Natural killer cell treated with Interleukin-12 subunit alpha and Interleukin-12 subunit beta and Interleukin-15 and Interleukin-18, amount 100 ng/mL, for 72 hours (primary cell): Measurements from ENCODE around the gene ATP13A3. TPM values are rescaled to one million over a fixed set of nuclear protein-coding genes. Genes with fewer than 3 reads are reported as not detected.
"Not testable (repeated sequence)": the region's sequence is repeated elsewhere in the genome, so short reads cannot be mapped to it uniquely, and the experiment has no call there.

Source experiments
- ATAC-seq, 2 donors: fragments of 150-1000 bp; cut with Tn5 transposase in 1 of 2; sonication (Bioruptor Pico), chemical (Tn5 transposase) in 1 of 2; 2 replicates each; pipeline ENCODE4 v1.10.0; 2021
- DNase-seq: peaks from one replicate; pipeline ENCODE4 v3.0.0; 2022; ENCODE audit warnings: low spot score
- H3K27ac Mint-ChIP-seq, 2 donors: 1 replicate in 1 of 2; 2 replicates in 1 of 2; pipeline ENCODE4 v1.8.0; 2022; ENCODE audit warnings: mixed read lengths in 2 of 2, mild to moderate bottlenecking in 1 of 2, moderate library complexity in 1 of 2
- H3K27me3 Mint-ChIP-seq, 2 donors: 1 replicate in 1 of 2; 2 replicates in 1 of 2; pipeline ENCODE4 v1.8.0; 2022; ENCODE audit warnings: mixed read lengths in 2 of 2
- H3K36me3 Mint-ChIP-seq: one replicate; pipeline ENCODE4 v1.8.0; 2022; ENCODE audit warnings: mixed read lengths
- H3K4me1 Mint-ChIP-seq, 2 donors: 1 replicate in 1 of 2; 2 replicates in 1 of 2; pipeline ENCODE4 v1.8.0; 2022; ENCODE audit warnings: low read depth in 2 of 2, mixed read lengths in 2 of 2, mild to moderate bottlenecking in 1 of 2
- H3K4me3 Mint-ChIP-seq: one replicate; pipeline ENCODE4 v1.8.0; 2022; ENCODE audit warnings: mixed read lengths
- H3K9me3 Mint-ChIP-seq: 2 replicates; pipeline ENCODE4 v1.8.0; 2022; ENCODE audit warnings: mixed read lengths
- total RNA-seq, 2 donors: library from RNA; stranded (reverse); gene quantifications; one replicate each; pipeline ENCODE4 v1.2.3, GENCODE V29; 2022

Gene ATP13A3
- total RNA-seq = 100 to 1,000 TPM in 1 of 2 donors, 10 to 100 TPM in 1; 67.6 to 157 TPM

DNA sequence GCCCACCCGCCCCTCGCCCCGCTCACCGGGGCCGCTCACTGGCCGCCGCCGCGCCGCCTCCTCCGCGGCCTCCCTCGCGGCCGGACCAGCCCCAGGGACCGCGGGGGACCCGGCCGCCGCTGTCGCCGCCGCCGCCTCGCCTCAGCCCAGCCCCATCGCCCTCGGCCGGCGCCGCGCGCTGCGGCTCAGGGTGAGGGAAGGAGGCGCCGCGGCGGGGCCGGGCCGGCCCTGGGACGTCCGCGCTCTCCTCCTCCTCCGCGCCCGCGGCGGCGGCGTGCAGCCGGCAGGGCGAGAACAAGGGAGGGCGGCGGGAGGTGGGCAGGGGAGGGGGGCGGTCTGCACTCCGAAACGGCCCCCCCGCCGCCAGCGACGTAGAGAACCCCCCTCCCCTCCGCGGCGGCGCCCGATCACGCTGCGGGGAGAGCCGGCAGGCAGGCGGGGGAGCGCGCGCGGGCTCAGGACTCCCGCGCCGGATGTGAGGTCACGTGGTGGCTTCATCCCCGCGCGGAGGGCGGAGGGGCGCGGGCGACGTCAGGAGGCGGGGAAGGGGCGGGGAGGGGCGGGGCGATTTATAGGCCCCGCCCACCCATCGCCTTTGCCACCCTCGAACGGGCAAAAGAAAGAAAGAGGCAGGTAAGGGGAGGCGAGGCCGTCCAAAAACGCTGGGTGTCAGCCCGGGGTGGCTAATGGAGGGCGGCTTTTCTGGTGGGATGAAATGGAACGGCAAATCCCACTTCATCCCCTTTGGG, at the start of gene ATP13A3:
ATP13A3 (minus strand) TSS at position 463 of the 749 bp plus-strand sequence. CDS start 24,812 bp downstream, outside the sequence.
- Mint-ChIP-seq H3K36me3 (peaks cover 9% of the 10 kb centered on the region), H3K27ac (peak within 1 kb of the TSS; percentile 69 to 91)

DNA sequence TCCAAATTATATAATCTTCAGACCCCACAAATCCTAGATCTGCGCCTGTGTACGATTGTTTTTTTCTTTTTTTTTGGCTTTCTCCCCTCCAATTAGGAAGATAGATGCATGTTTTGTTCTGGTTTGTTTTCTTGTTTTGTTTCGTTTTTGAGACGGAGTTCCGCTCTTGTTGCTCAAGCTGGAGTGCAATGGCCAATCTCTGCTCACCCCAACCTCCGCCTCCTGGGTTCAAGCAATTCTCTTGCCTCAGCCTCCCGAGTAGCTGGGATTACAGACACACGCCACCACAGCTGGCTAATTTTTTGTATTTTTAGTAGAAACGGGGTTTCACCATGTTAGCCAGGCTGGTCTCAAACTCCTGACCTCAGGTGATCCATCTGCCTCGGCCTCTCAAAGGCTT, 48.4 kb upstream of the ATP13A3 start:
- not testable (repeated sequence) for H3K27me3 Mint-ChIP-seq, H3K9me3 Mint-ChIP-seq, H3K4me3 Mint-ChIP-seq, H3K27ac Mint-ChIP-seq, H3K36me3 Mint-ChIP-seq, DNase-seq, H3K4me1 Mint-ChIP-seq, ATAC-seq

More for the DNA sequence above, at the start of gene ATP13A3:
- no peaks in the 10 kb centered on the region for H3K27me3 Mint-ChIP-seq
- ATAC-seq = peak; percentile 92 to 95
- peaks cover 40 to 59% of the 10 kb centered on the region in 2 donors for H3K4me1 Mint-ChIP-seq
- H3K4me3 Mint-ChIP-seq = peak within 1 kb of the TSS; percentile 86
- DNase-seq = peak; percentile 91
- no peaks in the 10 kb centered on the region for H3K9me3 Mint-ChIP-seq

DNA sequence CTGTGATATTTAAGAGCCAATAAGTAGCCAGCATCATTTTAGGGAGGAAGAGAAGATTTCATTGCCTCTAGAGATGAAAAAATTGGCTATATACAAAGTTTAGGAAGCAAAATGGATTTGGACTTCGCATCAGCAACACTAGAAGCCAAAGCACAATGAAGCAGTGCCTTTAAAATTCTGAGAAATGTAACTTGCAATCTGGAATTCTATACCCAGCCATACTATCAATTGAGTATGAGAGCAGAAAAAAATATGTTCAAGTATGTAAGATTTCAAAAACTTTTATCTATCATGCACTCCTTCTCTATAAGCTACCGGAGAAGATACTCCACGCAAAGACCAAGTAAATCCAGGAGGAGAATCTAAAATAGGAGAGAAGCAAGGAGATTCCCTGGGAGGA, 47.4 kb upstream of the ATP13A3 start:
- Mint-ChIP-seq H3K9me3 (no peaks in the 10 kb centered on the region), H3K4me3 (no peak overlapping the region), H3K4me1 (no peaks in the 10 kb centered on the region), H3K27ac (no peak overlapping the region), H3K36me3 (peaks cover 8% of the 10 kb centered on the region), H3K27me3 (peaks cover 0 to 2% of the 10 kb centered on the region in 2 donors)
- ATAC-seq (no peak), DNase-seq (no peak)

GRCh38 chr3:194532591-194532990, 45.8 kb upstream of the ATP13A3 start:
- H3K4me1 Mint-ChIP-seq = no peaks in the 10 kb centered on the region
- ATAC-seq = peak in 1 of 2 donors; percentile 38
- H3K36me3 Mint-ChIP-seq = peaks cover 8% of the 10 kb centered on the region

GRCh38 chr3:194527726-194528125, 40.9 kb upstream of the ATP13A3 start:
- Mint-ChIP-seq H3K4me1 (no peaks in the 10 kb centered on the region), H3K9me3 (no peaks in the 10 kb centered on the region), H3K27me3 (peaks cover 0 to 7% of the 10 kb centered on the region in 2 donors), H3K27ac (no peak overlapping the region), H3K4me3 (no peak overlapping the region), H3K36me3 (no peaks in the 10 kb centered on the region)
- ATAC-seq (no peak), DNase-seq (no peak)

More at GRCh38 chr3:194532591-194532990, 45.8 kb upstream of the ATP13A3 start:
- H3K27me3 Mint-ChIP-seq = peaks cover 0 to 5% of the 10 kb centered on the region in 2 donors
- no peak overlapping the region for H3K4me3 Mint-ChIP-seq
- no peak overlapping the region for H3K27ac Mint-ChIP-seq
- H3K9me3 Mint-ChIP-seq = no peaks in the 10 kb centered on the region
- DNase-seq = no peak

GRCh38 chr3:194526164-194526563, 39.4 kb upstream of the ATP13A3 start:
- no peaks in the 10 kb centered on the region for H3K36me3 Mint-ChIP-seq
- no peak overlapping the region for H3K27ac Mint-ChIP-seq
- ATAC-seq (no peak), DNase-seq (no peak)
- peaks cover 0 to 7% of the 10 kb centered on the region in 2 donors for H3K27me3 Mint-ChIP-seq
- H3K4me3 Mint-ChIP-seq = no peak overlapping the region
- no peaks in the 10 kb centered on the region for H3K9me3 Mint-ChIP-seq
- H3K4me1 Mint-ChIP-seq = peaks cover 0 to 1% of the 10 kb centered on the region in 2 donors

- Mint-ChIP-seq H3K27me3 (peaks cover 7% of the 10 kb centered on the region in 2 donors), H3K4me1 (peaks cover 3 to 14% of the 10 kb centered on the region in 2 donors), H3K9me3 (no peaks in the 10 kb centered on the region), H3K27ac (no peak overlapping the region), H3K36me3 (no peaks in the 10 kb centered on the region), H3K4me3 (no peak overlapping the region)
- no peak for ATAC-seq
- no peak for DNase-seq
Observed at GRCh38 chr3:194522579-194523046, 35.8 kb upstream of the ATP13A3 start.

DNA sequence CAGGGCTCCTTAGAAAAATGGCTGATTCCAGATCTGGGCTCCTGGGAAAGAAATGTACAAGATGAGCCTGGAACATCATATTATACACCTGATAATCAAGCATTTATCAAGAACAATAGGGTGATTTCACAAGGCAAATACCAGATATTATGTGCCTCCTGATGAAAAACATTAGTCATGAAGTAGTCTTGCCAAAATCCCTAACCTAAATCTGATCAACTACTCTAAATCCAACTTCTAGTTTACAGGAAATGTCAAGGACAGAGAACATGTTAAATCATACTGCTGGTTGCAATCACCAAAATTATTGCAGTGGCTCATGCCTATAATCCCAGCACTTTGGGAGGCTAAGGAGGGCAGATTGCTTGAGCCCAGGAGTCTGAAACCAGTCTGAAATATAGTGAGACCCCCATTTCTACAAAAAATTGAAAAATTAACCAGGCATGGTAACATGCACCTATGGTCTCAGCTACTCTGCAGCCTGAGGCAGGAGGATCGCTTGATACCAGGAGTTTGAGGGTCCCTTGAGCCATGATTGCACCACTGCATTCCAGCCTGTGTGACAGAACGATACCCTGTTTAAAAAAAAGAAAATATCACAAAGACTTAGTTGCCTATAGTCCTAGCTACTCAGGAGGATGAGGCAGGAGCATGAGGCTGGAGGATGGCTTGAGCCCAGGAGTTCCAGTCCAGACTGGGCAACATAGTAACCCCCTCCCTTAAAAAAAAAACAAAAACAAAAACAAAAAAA, 34.9 kb upstream of the ATP13A3 start:
- no peak overlapping the region for H3K4me3 Mint-ChIP-seq
- no peaks in the 10 kb centered on the region for H3K9me3 Mint-ChIP-seq
- no peak overlapping the region for H3K27ac Mint-ChIP-seq
- H3K27me3 Mint-ChIP-seq = peaks cover 7% of the 10 kb centered on the region in 2 donors
- peaks cover 3 to 14% of the 10 kb centered on the region in 2 donors for H3K4me1 Mint-ChIP-seq
- no peaks in the 10 kb centered on the region for H3K36me3 Mint-ChIP-seq
- ATAC-seq (no peak), DNase-seq (no peak)

DNA sequence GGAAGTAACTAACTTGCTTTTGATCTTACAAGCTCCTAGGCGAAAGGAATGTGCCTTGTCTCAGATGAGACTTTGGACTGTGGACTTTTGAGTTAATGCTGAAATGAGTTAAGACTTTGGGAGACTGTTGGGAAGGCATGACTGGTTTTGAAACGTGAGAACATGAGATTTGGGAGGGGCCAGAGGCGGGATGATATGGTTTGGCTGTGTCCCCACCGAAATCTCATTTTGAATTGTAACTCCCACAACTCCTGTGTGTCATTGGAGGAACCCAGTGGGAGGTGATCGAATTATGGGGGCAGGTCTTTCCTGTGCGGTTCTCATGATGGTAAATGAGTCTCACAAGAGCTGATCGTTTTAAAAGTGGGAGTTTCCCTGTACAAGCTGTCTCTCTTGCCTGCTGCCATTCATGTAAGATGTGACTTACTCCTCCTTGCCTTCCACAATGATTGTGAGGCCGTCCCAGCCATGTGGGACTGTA, 33.9 kb upstream of the ATP13A3 start:
- peak in 1 of 2 donors; percentile 92 for ATAC-seq
- H3K27me3 Mint-ChIP-seq, H3K4me3 Mint-ChIP-seq, H3K27ac Mint-ChIP-seq, H3K9me3 Mint-ChIP-seq, DNase-seq, H3K36me3 Mint-ChIP-seq: not testable (repeated sequence)
- H3K4me1 Mint-ChIP-seq = peaks cover 3 to 14% of the 10 kb centered on the region in 2 donors

DNA sequence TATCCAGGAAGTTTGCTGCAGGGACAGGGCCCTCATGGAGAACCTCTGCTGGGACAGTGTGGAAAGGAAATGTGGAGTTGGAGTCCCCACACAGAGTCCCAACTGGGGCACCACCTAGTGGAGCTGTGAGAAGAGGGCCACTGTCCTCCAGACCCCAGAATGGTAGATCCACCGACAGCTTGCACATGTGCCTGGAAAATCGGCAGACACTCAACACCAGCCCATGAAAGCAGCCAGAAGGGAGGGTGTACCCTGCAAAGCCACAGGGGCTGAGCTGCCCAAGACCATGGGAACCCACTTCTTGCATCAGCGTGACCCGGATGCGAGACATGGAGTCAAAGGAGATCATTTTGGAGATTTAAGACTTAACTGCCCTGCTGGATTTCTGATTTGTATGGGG, 33.4 kb upstream of the ATP13A3 start:
- not testable (repeated sequence) for H3K9me3 Mint-ChIP-seq, H3K4me3 Mint-ChIP-seq, DNase-seq, H3K36me3 Mint-ChIP-seq, ATAC-seq, H3K27ac Mint-ChIP-seq
- H3K4me1 Mint-ChIP-seq = peaks cover 3 to 14% of the 10 kb centered on the region in 2 donors
- peaks cover 7 to 13% of the 10 kb centered on the region in 2 donors for H3K27me3 Mint-ChIP-seq

GRCh38 chr3:194518652-194519051, 31.9 kb upstream of the ATP13A3 start:
- H3K27ac Mint-ChIP-seq = no peak overlapping the region
- no peaks in the 10 kb centered on the region for H3K9me3 Mint-ChIP-seq
- H3K4me1 Mint-ChIP-seq = peaks cover 3 to 14% of the 10 kb centered on the region in 2 donors
- H3K36me3 Mint-ChIP-seq = no peaks in the 10 kb centered on the region
- DNase-seq = no peak
- ATAC-seq = no peak
- peaks cover 4 to 14% of the 10 kb centered on the region in 2 donors for H3K27me3 Mint-ChIP-seq
- H3K4me3 Mint-ChIP-seq = no peak overlapping the region

GRCh38 chr3:194517333-194517732, 30.5 kb upstream of the ATP13A3 start:
- Mint-ChIP-seq H3K27me3 (peaks cover 4 to 14% of the 10 kb centered on the region in 2 donors), H3K36me3 (no peaks in the 10 kb centered on the region), H3K4me1 (peaks cover 3 to 14% of the 10 kb centered on the region in 2 donors), H3K9me3 (no peaks in the 10 kb centered on the region), H3K27ac (no peak overlapping the region), H3K4me3 (no peak overlapping the region)
- no peak for ATAC-seq
- no peak for DNase-seq

GRCh38 chr3:194514626-194515025, 27.8 kb upstream of the ATP13A3 start:
- H3K27ac Mint-ChIP-seq = no peak overlapping the region
- no peak overlapping the region for H3K4me3 Mint-ChIP-seq
- ATAC-seq (no peak), DNase-seq (no peak)
- no peaks in the 10 kb centered on the region for H3K4me1 Mint-ChIP-seq
- H3K36me3 Mint-ChIP-seq = no peaks in the 10 kb centered on the region
- peaks cover 0 to 14% of the 10 kb centered on the region in 2 donors for H3K27me3 Mint-ChIP-seq
- no peaks in the 10 kb centered on the region for H3K9me3 Mint-ChIP-seq
